HG02840 (cell line): ENCODE data around the gene C3.
"Not testable (repeated sequence)": the region's sequence is repeated elsewhere in the genome, so short reads cannot be mapped to it uniquely, and the experiment has no call there.

ENCODE experiments used
- ATAC-seq: cut with Tn5 transposase; IDR thresholded peaks from one replicate; pipeline ENCODE4 v1.9.1; 2021; ENCODE audit warnings: mild to moderate bottlenecking, moderate library complexity, moderate number of reproducible peaks; ENCODE audit not compliant: unreplicated experiment, low FRiP score

C3 gene

DNA sequence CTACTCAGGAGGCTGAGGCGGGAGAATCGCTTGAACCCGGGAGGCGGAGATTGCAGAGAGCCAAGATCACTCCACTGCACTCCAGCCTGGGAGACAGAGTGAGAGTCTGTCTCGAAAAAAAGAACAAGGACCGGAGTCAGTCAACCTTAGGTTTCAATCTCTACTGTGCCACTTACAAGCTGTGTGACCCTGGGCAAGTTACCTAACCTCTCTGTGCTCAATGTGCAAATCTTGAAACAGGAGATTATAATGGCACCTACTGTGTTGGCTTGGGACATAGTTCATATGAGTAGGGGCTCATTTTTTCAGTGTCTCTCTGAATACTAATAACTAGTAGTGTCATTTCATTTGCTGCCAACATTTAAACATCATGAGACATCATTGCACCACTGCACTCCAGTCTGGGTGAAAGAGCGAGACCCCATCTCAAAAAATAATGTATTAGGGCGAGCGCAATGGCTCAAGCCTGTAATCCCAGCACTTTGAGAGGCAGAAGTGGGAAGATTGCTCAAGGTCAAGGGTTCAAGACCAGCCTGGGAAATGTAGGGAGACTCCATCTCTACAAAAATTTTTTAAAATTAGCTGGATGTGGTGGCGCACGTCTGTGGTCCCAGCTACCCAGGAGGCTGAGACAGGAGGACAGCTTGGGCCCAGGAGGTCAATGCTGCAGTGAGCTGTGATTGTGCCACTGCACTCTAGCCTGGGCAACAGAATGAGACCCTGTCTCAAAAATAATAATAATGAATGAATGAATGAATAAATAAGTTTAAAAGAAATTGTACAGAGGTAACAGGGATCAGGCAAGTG is 5.5 kb downstream of the C3 start:
- no peak for ATAC-seq

DNA sequence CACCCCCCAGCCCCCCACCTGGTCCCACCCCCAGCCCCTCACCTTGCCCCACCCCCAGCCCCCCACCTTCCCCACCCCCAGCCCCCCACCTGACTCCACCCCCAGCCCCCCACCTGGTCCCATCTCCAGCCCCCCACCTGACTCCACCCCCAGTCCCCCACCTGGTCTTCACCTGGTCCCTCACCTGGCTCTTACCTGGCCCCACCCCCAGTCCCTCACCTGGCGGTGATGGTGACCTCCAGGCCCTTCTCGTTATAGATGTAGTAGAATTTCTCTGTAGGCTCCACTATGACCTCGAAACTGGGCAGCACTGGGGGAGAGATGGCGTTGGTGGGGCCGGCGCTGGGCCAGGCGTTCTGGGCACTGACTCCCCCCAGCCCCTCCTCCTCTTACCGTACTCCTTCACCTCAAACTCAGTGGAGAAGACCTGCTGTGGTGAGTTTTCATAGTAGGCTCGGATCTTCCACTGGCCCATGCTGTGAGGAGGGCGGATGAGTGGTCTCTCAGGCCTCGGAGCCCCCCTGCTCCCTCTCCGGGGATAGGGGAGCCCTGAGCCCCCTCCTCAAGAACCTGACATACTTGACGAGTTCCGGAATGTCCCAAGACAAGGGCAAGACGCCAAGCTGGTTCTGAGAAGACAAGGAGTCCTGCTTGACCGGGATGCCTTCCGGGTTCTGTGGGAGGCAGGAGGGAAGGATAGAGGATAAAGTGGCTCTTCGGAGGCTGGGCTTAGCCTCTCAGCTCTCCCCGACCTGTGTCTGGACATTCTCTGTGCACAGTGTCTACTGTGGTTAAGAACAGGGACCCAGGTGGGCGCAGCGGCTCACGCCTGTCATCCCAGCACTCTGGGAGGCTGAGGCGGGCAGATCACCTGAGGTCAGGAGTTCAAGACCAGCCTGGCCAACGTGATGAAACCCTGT is 6.4 kb downstream of the C3 start:
- no peak for ATAC-seq

DNA sequence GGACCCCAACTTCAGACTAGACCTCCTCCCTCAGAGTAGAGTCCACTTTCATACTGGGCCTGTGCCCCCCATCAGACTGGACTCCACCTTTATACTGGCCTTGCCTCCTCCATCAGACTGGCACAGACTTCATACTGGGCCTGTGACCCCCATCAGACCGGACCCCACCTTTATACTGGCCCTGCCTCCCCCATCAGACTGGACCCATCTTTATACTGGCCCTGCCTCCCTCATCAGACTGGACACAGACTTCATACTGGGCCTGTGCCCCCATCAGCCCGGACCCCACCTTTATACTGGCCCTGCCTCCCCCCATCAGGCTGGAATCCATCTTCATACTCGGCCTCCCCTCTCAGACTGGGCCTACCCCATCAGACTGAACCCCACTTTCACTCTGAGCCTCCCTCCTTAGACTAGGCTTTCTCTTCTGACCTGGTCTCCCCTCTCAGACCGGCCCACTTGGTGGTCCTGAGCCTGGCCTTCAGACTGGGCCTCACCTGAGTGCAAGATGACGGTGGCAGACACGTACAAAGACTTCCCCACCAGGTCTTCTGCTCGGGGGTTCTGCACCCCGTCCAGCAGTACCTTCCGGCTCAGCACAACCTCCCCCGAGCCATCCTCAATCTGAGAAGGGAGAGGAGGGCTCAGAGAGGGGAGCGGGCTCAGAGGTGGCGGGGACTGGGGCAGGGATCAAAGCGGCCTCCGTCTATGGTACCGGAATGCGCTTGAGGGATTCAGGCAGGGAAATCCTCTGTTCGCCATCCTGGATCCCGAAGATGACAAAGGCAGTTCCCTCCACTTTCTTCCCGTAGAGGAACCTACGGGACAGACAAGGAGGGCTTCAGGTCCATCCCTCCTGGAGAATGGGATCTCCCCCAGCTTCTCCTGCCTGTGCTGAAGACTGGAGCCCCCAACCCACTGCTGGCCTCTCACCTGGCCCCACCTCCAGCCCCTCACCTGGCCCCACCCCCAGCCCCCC is 7.5 kb downstream of the C3 start:
- no peak for ATAC-seq

DNA sequence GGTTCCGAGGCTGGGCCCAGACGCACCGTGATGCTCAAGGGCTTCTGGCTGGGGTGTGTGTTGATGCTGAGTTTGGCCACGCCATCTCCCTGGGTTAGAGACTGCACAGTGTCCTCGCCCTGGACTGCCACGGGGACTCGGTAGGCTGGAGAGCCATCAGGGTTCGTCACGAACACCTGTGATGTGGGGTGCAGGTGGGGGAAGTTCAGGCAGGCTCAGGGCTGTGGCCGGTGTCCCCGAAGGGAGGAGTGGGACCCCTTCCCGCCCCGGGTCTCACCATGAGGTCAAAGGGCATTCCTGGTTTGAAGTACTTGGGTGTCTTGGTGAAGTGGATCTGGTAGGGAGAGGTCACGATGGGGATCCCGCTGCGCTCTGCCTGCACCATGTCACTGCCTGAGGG is 8.2 kb downstream of the C3 start:
- ATAC-seq: no peak

DNA sequence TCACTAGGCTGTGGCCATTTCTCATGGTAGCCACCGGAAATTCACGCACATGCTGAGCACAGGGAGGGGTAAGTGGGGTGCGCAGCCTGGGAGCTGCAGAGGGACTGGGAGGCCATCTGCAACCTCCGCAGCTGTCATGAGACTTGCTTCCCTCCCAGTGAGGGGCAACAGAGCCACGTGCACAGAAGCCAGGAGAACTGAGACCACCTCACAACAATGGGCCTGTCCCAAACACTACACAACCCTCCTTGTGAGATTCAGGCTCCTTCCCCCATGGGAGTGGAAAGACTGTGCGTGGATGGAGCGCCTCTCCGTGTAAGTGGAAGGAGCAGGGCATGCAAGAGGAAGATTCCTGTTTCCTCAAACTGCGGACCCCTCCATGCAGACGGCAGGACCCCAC is 8.8 kb downstream of the C3 start:
- ATAC-seq: no peak

DNA sequence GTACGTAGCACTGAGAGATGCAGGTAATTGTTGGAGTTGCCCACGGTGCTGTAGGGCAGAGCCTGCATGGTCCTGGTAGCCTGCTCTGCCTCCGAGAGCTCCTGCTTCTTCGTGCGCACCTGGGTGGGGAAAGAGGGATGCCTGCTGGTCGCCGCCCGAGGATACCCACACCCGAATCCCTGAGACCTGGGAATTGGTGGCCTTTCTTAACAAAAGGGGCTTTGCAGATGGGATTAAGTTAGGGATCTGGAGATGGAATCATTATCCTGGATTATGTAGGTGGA is 9.4 kb downstream of the C3 start:
- no peak for ATAC-seq

DNA sequence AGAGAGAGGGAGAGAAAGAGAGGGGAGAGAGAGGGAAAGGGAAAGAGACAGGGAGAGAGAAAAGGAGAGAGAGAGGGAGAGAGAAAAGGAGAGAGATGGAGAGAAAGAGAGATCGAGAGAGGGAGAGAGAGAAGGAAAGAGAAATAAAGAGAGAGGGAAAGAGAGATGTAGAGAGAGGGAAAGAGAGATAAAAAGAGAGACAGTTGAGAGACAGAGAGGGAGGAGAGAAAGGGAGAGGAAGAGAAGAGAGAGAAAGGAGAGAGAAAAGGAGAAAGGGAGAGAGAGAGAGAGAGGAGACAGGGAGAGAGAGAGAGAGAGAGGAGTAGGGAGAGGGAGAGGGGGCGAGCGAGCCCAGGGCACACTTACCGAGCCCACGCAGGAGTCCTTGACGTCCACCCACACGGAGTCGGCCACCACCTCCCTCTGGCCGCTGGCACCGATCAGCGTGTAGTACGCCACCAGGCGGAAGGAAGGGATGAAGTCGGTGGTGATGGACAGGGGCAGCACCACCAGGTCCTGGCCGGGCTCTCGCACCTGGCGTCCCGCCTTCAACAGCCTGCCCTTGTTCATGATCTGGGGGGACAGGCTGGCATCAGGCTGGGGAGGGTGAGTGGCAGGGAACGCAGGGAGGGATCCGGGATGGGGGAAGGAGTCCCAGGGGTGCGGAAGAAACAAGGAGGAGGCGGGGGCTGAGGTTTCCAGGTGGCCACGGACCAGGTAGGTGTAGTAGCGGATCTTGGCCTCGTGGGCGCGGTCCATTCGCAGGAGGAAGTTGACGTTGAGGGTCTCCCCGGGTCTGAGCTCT is 10.0 kb downstream of the C3 start:
- no peak for ATAC-seq

DNA sequence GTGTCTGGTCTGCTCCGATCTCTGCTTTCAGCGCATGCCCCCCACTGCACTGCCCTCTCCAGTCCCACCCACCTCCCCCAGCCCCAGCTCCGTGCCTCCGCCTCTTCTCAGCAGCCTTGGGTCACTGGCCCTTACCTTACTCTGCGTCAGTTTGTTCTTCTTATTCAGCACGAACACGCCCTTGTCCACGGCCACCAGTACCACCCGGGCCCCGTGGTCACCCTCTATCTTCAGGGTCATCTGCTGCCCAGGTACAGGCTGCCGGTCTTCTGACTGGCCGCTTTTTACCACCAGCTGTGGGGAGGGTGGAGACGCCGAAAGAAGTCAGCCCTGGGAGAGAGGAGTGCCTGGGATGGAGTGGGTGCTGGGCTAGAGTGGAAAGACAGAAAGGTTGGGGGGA is 10.9 kb downstream of the C3 start:
- ATAC-seq: no peak

DNA sequence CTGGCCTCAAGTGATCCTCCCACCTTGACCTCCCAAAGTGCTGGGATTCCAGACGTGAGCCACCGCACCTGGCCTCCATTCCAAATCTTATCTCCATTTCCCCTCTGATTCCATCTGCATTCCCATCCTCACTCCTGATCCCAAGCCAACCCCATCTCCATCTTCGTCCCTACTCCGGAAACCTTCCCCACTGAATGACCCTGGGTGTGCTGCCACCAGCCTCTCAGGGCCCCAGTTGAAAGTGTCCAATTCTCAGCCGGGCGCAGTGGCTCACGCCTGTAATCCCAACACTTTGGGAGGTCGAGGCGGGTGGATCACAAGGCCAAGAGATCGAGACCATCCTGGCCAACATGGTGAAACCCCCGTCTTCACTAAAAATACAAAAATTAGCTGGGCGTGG is 11.5 kb downstream of the C3 start:
- not testable (repeated sequence) for ATAC-seq

DNA sequence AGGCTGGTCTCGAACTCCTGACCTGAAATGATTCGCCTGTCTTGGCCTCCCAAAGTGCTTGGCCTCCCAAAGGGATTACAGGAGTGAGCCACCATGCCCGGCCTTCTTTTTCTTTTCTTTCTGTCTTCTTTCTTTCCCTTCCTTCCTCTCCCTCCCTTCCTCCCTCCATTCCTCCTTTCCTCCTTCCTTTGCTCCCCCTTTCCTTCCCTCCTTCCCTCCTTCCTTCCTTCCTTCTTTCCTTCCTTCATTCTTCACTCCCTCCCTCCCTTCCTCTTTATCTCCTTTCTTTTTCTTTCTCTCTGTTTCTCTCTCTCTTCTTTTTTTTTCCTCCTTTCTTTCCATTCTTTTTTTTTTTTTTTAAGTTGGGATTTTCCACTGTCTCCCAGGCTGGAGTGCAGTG is 12.1 kb downstream of the C3 start:
- no peak for ATAC-seq

DNA sequence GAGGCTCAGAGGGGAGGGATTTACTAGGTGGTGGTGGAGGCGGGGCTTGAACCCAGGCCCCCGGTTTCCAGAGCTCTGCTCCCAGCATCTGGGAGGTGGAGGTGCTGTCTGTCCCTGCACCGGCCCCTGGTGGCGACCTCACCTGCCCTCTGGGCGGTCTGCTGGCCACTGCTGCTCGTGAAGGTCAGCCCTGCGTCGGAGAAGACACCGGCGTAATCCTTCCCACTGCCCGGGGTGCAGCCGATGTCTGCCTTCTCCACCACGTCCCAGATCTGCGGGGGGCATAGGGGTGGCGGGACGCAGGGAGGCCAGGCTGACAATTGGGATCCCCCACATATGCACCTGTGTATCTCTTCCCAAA is 12.8 kb downstream of the C3 start:
- no peak for ATAC-seq

DNA sequence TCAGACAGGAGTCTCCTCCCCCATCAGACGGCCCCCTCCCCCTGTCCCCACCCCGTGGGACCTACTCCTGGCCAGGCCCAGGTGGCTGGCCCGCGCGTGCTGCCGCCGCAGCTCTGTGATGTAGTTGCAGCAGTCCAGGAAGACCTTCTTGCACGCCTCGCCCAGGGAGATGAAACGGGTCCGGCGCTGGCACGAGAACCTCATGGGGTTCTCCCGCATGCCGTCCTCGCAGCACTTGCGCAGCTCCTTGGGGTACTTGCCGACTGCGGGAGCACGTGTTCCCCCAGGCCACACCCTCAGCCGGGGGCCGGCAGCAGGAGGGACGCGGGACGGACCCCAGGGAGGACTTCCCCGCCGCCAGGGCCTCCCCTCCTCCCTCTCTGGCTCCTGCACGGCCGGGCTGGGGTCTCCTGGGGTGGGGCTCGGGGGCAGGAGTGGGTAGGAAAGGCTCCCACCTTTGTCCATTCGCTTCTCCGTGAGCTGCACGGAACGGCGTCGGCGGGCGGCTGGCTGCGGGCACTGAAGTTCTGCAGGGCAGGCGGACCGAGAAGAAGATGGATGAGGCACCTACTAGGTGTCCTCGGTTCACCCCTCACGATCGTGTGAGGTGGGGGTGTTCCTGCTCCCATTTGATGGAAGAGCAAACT is 13.3 kb downstream of the C3 start:
- no peak for ATAC-seq

DNA sequence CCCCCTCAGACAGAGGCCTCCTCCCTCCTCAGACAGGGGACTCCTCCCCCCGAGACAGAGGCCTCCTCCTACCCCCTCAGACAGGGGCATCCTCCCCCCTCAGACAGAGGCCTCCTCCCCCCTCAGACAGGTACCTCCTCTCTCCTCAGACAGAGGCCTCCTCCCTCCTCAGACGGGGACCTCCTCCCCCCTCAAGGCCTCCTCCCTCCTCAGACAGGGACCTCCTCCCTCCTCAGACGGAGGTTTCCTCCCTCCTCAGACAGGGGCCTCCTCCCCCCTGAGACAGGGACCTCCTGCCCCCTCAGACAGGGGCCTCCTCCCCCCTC is 13.9 kb downstream of the C3 start:
- ATAC-seq: no peak

DNA sequence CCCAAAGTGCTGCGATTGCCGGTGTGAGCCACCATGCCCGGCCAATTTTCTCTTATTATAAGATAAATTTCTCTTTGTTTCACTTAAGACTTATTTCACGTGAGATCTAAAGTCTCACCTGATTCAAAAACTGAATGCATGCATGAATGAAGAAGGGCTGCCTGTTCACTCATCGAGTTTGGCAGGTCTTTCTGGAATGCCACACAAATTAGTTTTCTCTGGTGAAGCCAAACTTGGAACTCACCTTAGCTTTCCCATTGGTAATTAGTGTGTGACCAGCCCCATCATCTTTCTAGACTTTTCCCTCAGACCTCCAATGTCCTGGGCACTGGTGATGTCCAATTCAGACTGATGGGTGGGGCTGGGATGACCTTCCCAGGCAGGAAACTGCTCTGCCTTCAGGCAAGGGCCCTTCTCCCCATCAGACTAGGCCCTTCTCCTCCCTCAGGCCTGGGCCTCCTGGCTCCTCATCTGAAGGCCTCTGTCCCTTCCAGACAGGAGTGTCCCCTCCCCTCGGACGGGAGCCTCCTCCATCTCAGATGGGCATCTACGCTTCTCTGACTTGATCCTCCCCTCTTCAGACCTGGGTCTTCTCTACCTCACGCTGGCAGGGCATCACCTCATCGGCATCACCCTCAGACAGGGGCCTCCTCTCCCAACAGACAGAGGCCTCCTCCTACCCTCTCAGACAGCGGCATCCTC is 14.4 kb downstream of the C3 start:
- no peak for ATAC-seq

DNA sequence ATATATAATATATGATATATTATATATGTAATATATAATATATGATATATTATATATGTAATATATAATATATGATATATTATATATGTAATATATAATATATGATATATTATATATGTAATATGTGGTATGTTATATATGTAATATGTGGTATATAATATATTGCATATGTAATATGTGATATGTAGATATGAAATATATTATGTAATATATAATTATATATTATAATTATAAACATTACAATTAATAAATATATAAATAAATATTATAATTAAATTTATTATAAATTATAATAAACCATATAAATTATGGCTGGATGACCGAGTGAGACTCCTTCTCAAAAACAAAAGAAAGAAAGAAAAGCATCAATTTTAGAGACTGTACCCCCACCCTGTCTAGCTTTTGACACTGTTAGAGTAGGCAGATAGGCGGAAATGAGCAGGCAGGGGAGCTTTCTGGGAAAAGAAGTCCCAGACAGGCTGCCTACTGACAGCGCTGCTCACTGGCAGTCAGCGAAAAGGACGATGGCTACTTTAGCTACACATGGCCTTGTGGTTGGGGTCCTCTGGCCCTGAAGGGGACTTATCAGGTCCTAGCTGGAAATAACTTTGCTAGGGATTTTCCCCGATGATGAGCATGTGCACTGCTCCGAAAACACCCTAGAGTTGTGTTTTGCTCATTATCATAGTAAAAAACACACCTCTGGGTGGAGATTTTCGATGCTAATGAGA is 19.7 kb downstream of the C3 start:
- no peak for ATAC-seq

DNA sequence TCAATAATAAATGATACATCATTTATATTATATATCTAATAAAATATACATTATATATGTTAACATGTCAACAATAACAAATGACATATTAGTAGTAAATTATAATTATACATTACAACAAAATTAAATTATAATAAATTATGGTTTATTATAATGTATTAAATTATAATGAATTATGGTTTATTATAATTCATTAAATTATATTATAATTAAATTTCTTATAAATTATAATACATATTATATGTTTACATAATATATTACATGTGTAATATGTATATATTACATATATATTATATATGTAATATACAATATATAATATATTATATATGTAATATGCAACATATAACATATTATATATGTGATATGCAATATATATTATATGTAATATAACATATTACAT is 20.5 kb downstream of the C3 start:
- no peak for ATAC-seq

DNA sequence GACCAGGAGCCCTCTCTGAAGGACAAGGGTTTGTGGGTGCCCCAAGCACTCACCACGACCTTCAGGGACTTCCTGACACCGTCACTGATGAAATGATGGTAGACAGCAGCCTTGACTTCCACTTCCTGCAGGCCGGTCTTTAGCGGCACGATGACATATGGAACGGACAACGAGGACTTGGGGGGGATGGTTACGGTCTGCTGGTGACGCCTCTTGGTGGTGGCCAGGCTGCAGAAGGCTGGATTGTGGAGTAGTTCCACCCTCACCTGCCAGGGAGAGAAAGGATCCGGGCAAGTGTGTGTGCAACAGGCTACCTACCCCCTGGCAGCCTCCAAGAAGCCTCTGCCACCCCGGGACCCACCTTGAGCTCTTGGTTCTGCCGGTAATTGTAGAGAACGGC is 23.2 kb downstream of the C3 start:
- ATAC-seq: no peak

DNA sequence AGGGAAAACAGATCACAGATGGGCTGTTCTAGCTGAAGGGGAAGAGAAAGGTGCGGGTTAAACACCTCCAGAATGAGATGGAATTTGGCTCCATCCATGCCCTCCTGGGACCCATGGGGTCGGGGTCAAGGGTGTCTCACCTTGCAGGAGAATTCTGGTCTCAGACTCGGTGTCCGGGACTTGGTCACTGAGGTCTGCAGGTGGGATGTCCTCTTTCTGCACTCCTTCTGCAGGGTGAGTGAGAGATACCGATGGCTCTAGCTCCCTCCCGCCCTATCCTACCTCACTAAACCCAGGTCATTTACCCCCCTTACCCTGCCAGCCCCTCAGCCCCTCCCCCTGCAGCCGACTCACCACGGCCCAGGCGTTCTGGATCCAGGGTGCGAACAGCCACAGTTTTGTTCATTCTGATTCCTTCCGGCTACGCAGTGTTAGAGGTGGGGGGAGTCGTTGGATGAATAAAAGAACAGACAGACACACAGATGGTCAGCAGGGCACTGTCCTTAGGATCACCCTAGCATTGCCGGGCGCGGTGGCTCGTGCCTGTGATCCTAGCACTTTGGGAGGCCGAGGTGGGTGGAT is 24.1 kb downstream of the C3 start:
- no peak for ATAC-seq
